Fibroblast of villous mesenchyme (primary cell): ENCODE results near the gene FBXL17. TPM values are rescaled to one million over a fixed set of nuclear protein-coding genes. Genes with fewer than 3 reads are reported as not detected.

ENCODE experiments used
- DNase-seq: peaks from one replicate; pipeline ENCODE4 v3.0.0-alpha.2; 2010; ENCODE audit warnings: low read depth
- H3K4me3 ChIP-seq: 2 replicates; pipeline ENCODE4 v1.5.1; 2011; ENCODE audit warnings: low read depth, mild to moderate bottlenecking, low read length
- CTCF ChIP-seq: IDR thresholded peaks from 2 replicates; pipeline ENCODE4 v1.5.1; 2012; ENCODE audit warnings: low read depth, mild to moderate bottlenecking, low read length; ENCODE audit not compliant: insufficient read depth
- total RNA-seq: library from RNA; depleted of rRNA; stranded (reverse); fragments of >200 nt; gene quantifications from 2 replicates; pipeline ENCODE4 v1.2.3, GENCODE V29; 2012

The FBXL17 gene
- total RNA-seq, 1 donor: 20.3 TPM

- DNase-seq: no peak
- no peak for TF ChIP-seq CTCF
- no peak overlapping the region for H3K4me3 ChIP-seq
Measured at GRCh38 chr5:107952450-107952849, 429.4 kb downstream of the FBXL17 start.

DNA sequence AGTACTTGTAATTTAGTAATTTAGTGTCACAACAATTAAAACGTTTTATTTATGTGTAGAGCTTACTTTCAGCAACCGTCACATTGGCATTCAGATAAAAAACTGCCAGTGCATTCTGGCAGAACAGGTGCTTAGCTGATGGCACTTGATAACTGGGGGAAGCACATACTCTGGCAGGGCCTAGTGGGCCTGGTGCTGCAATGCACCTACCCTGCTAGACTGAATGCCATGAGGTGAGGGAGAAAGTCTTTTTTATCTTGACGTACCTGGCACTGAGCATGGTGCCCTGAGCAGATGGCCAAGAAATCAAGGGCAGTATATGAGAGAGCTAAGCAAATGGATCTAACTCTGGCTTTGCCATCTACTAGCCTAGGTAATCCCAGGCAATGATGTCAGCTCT is 430.6 kb downstream of the FBXL17 start:
- DNase-seq: no peak
- TF ChIP-seq CTCF: no peak
- no peak overlapping the region for H3K4me3 ChIP-seq

GRCh38 chr5:107950776-107951175 is 431.1 kb downstream of the FBXL17 start:
- DNase-seq: no peak
- TF ChIP-seq CTCF: no peak
- H3K4me3 ChIP-seq: no peak overlapping the region

DNA sequence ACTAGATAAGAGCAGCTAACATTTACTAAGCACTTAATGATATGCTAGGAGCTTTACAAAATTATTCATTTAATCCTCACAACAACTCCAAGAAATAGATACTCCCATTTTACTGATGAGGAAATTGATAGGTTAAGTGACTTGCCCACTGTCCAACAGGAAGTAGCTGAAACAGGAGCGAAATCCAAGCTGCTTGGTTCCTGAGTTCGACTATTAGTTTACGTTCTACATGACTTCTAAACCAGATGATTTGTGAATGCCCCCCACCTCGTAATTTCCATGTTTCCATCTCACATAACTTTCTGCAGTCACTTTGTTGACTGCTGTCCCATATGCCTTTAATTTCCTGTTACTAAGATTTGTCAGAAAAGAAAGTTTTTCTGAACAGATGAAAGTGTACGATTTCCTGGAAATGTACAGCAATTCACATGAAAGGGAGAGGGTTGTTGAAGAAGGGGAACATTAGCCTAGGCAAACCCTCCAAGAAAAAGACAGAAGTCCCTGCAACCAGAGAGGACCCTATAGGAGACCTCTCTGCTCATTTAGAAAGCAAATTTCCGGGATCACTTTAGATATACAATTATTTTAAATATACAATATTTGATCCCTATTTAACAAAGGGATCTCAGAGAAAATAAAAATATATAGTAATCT is 432.1 kb downstream of the FBXL17 start:
- no peak overlapping the region for H3K4me3 ChIP-seq
- no peak for DNase-seq
- no peak for TF ChIP-seq CTCF

- no peak for DNase-seq
- H3K4me3 ChIP-seq: no peak overlapping the region
- no peak for TF ChIP-seq CTCF
Measured at GRCh38 chr5:107948377-107948776, 433.5 kb downstream of the FBXL17 start.

GRCh38 chr5:107945061-107945460 is 436.8 kb downstream of the FBXL17 start:
- no peak overlapping the region for H3K4me3 ChIP-seq
- no peak for TF ChIP-seq CTCF
- no peak for DNase-seq

DNA sequence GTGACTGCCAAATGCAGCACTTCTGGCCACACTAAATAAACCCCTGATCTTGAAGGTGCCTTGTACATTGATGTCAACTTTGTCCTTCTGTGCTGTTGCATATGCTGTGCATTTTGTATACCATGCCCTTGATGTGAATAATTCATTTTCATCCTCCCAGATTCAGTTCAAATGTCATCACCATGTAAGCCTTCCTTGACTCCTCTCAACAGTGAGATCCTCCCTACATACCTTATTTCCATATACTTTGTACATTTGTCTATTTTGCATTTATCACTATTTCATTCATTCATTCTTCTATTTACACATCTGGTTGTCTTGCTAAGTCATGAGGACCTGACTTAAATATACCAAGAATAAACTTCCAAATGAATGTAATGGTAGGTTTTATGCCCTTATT is 438.0 kb downstream of the FBXL17 start:
- TF ChIP-seq CTCF: no peak
- no peak for DNase-seq
- no peak overlapping the region for H3K4me3 ChIP-seq
